Chondrocyte (in vitro differentiated cells): ENCODE data around the gene AQP7. TPM values are rescaled to one million over a fixed set of nuclear protein-coding genes. Genes with fewer than 3 reads are reported as not detected.

Source experiments
- DNase-seq: peaks from one replicate; pipeline ENCODE4 v3.0.0; 2021; ENCODE audit warnings: mixed read lengths, low spot score
- H3K27ac Mint-ChIP-seq: one replicate; pipeline ENCODE4 v1.8.0; 2021; ENCODE audit warnings: mild to moderate bottlenecking, moderate library complexity, mixed read lengths; ENCODE audit not compliant: unreplicated experiment
- H3K27me3 Mint-ChIP-seq: 2 replicates; pipeline ENCODE4 v1.8.0; 2021; ENCODE audit warnings: low read depth, mixed read lengths
- H3K36me3 Mint-ChIP-seq: 2 replicates; pipeline ENCODE4 v1.8.0; 2021; ENCODE audit warnings: low read depth, mixed read lengths
- H3K4me1 Mint-ChIP-seq: 2 replicates; pipeline ENCODE4 v1.8.0; 2021; ENCODE audit warnings: low read depth, mild to moderate bottlenecking, mixed read lengths
- H3K4me3 Mint-ChIP-seq: one replicate; pipeline ENCODE4 v1.8.0; 2021; ENCODE audit warnings: mild to moderate bottlenecking, moderate library complexity, mixed read lengths; ENCODE audit not compliant: unreplicated experiment
- H3K9me3 Mint-ChIP-seq: 2 replicates; pipeline ENCODE4 v1.8.0; 2021; ENCODE audit warnings: low read depth, mixed read lengths
- total RNA-seq: library from RNA; stranded (reverse); gene quantifications from 3 replicates; pipeline ENCODE4 v1.2.1, GENCODE V29; 2021
- TF ChIP-seq, protein P1 (sequence below): fragments of 200-600 bp; sonication (generic); IDR thresholded peaks from 2 replicates; pipeline ENCODE4 v1.5.0; 2021; ENCODE audit warnings: antibody characterized with exemption, mild to moderate bottlenecking, moderate library complexity

The AQP7 gene
- total RNA-seq, 1 donor from 2014 or later = 0.30 TPM

DNA sequence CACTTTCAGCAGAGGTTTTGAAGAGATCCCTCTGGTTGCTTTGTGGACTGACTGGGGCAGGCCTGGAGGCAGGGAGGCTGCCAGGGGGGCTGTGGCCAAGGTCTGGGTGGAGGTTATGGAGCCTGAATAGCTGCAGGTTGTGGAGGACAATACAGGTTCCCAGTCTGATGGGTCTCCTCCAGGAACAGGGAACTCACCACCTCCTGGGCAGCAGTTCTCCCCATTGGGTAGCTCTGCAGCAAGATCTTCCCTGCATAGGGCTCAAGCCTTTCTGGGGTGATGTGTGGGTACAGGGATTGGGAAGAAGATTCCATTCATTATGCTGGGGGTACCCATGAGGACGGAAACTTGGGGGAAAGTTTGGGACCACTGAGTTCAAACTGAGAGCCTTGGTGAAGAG, 38.2 kb upstream of the AQP7 start:
- Mint-ChIP-seq H3K9me3 (no peaks in the 10 kb centered on the region), H3K27ac (no peak overlapping the region), H3K36me3 (no peaks in the 10 kb centered on the region), H3K4me1 (peaks cover 5% of the 10 kb centered on the region), H3K4me3 (no peak overlapping the region), H3K27me3 (peaks cover 3% of the 10 kb centered on the region)
- TF ChIP-seq, protein P1, sequence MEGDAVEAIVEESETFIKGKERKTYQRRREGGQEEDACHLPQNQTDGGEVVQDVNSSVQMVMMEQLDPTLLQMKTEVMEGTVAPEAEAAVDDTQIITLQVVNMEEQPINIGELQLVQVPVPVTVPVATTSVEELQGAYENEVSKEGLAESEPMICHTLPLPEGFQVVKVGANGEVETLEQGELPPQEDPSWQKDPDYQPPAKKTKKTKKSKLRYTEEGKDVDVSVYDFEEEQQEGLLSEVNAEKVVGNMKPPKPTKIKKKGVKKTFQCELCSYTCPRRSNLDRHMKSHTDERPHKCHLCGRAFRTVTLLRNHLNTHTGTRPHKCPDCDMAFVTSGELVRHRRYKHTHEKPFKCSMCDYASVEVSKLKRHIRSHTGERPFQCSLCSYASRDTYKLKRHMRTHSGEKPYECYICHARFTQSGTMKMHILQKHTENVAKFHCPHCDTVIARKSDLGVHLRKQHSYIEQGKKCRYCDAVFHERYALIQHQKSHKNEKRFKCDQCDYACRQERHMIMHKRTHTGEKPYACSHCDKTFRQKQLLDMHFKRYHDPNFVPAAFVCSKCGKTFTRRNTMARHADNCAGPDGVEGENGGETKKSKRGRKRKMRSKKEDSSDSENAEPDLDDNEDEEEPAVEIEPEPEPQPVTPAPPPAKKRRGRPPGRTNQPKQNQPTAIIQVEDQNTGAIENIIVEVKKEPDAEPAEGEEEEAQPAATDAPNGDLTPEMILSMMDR = no peak
- no peak for DNase-seq

DNA sequence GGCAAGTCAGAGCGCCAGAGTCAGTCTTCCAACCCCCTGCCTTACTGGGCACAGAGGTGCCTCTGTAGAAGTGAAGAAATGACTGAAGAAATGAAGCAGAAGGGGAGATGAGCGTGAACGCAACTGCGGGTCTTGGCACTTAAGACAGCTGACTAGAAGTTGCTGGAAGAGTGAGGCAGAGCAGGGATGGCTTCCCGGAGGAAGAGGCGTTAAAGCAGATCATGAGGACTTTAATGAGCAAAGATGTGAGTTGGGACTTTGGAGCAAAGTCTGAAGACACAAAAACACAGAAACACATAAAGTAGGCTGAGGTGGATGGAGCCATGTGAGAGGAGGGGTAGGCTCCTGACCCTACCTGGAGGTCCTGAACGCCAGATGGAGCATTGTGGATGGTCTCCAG, 37.8 kb upstream of the AQP7 start:
- no peak for DNase-seq

DNA sequence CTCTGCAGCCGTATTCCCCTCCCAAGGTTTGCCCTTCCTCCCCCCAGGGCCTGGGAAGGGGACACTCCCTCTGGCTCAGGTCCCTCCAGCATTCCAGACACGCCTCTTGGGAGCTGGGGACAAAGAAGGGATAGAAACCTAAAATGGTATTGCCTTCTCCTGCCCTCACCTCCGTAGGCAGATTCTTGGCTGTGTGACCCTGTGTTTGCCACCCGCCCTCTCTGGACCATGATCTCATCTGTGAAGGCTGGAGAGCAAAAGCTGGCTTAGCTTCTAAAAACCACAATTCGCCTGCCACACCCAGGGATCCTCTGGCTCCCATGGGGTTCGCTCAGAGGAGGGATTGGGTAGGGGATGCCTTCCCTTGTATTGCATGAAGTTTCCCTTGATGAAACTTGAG, 37.4 kb upstream of the AQP7 start:
- Mint-ChIP-seq H3K27ac (no peak overlapping the region), H3K4me1 (peaks cover 5% of the 10 kb centered on the region), H3K36me3 (no peaks in the 10 kb centered on the region), H3K27me3 (peaks cover 5% of the 10 kb centered on the region), H3K9me3 (no peaks in the 10 kb centered on the region), H3K4me3 (no peak overlapping the region)
- TF ChIP-seq, protein P1 = no peak
- DNase-seq = no peak

More for the DNA sequence above, 37.8 kb upstream of the AQP7 start:
- Mint-ChIP-seq H3K27ac (no peak overlapping the region), H3K9me3 (no peaks in the 10 kb centered on the region), H3K4me1 (peaks cover 5% of the 10 kb centered on the region), H3K4me3 (no peak overlapping the region), H3K36me3 (no peaks in the 10 kb centered on the region), H3K27me3 (peaks cover 5% of the 10 kb centered on the region)
- TF ChIP-seq, protein P1 = no peak

DNA sequence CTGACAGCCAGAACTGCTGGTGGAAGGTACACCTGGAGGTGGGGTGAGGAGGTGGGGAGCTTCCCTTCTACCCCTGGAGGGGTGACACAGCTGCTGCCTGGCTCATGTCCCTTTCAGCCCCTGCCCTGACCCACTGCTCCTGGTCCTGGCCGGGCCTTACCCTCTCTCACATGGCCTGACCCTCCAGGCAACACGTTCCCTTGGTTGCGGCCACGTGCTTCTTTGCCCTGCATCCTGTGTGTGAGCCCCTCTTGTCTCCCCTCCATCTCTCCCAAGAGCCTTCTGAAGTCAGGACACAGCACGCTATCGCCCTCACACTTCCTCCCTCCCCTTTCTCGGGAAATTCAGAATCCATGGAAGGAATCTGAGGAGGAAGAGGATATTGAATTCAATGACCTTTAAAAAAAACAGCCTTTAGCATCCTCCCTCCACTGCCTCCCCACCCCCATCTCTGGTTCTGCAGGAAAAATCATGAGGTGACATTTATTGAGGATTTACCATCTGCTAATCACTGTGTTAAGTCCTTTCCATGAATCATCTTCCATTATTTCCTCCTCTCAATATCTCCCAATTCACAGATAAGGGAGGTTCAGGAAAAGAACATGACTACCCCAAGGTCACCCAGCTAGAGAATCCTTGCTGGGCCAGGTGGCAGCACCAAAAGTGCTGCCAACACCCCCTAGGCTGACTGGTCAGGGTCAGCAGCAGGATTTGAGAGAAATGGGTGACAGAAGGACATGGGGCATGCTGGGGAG, 36.7 kb upstream of the AQP7 start:
- Mint-ChIP-seq H3K4me1 (peaks cover 5% of the 10 kb centered on the region), H3K27ac (no peak overlapping the region), H3K36me3 (no peaks in the 10 kb centered on the region), H3K4me3 (no peak overlapping the region), H3K27me3 (peaks cover 5% of the 10 kb centered on the region), H3K9me3 (no peaks in the 10 kb centered on the region)
- no peak for DNase-seq
- TF ChIP-seq, protein P1 = no peak

DNA sequence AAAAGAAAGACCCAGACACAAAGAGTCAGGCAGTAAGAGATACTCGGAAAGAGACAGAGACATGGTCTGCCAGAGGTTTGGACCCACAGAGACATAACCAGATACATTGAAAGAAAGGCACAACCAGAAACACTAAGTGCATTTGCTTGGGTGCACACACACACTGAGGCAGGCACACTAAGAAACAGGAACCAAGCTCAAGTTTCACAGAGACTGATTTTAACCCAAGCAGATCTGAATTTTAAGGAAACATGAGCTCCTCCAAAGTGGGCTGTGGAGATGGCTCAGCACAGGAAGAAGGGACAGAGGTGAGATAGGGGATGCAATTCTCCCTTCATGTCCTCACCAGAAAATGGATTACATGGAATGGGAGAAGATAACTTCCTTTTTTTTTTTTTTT, 35.5 kb upstream of the AQP7 start:
- H3K36me3 Mint-ChIP-seq = no peaks in the 10 kb centered on the region
- no peak for DNase-seq
- TF ChIP-seq, protein P1 = no peak
- H3K9me3 Mint-ChIP-seq = no peaks in the 10 kb centered on the region
- peaks cover 5% of the 10 kb centered on the region for H3K27me3 Mint-ChIP-seq
- H3K4me1 Mint-ChIP-seq = peaks cover 5% of the 10 kb centered on the region
- no peak overlapping the region for H3K27ac Mint-ChIP-seq
- H3K4me3 Mint-ChIP-seq = no peak overlapping the region
